HG03095 (cell line): ENCODE data around the gene SEC24B.
"Not testable (repeated sequence)": the region's sequence is repeated elsewhere in the genome, so short reads cannot be mapped to it uniquely, and the experiment has no call there.

ENCODE experiments used
- ATAC-seq: cut with Tn5 transposase; IDR thresholded peaks from one replicate; pipeline ENCODE4 v1.9.1; 2021; ENCODE audit warnings: moderate library complexity; ENCODE audit not compliant: unreplicated experiment

Gene SEC24B

GRCh38 chr4:109574931-109575804, 141.6 kb downstream of the SEC24B start:
- ATAC-seq, result no peak

- no peak for ATAC-seq
These were observed 142.8 kb downstream of the SEC24B start for GRCh38 chr4:109576462-109576861.

GRCh38 chr4:109578846-109579245, 145.2 kb downstream of the SEC24B start:
- ATAC-seq, result no peak

GRCh38 chr4:109579997-109580396, 146.4 kb downstream of the SEC24B start:
- ATAC-seq, result not testable (repeated sequence)

- ATAC-seq, result peak; percentile 94
These were observed 154.6 kb downstream of the SEC24B start for GRCh38 chr4:109588176-109588575.

GRCh38 chr4:109589119-109589518, 155.5 kb downstream of the SEC24B start:
- ATAC-seq, result no peak

GRCh38 chr4:109589605-109590004, 156.0 kb downstream of the SEC24B start:
- ATAC-seq, result no peak
